ENCODE data around the gene ROPN1.
A peak's percentile ranks its signal among the peaks of the same experiment; 100 is the strongest.

Gene ROPN1

GRCh38 chr3:123947482-123947881, 44.4 kb downstream of the ROPN1 start:
- no peak for DNase-seq (ENCODE audit: low read depth)

- DNase-seq (ENCODE audit: low read depth), result no peak
These were observed 50.4 kb downstream of the ROPN1 start for GRCh38 chr3:123941542-123941941.

- peak; percentile 20 for DNase-seq (ENCODE audit: low read depth)
These were observed 50.8 kb downstream of the ROPN1 start for GRCh38 chr3:123941121-123941520.

- DNase-seq (ENCODE audit: low read depth), result no peak
These were observed 52.2 kb downstream of the ROPN1 start for GRCh38 chr3:123939706-123940105.

- no peak for DNase-seq (ENCODE audit: low read depth)
These were observed 55.5 kb downstream of the ROPN1 start for GRCh38 chr3:123936400-123936799.

GRCh38 chr3:123935830-123936229, 56.1 kb downstream of the ROPN1 start:
- DNase-seq (ENCODE audit: low read depth), result no peak

GRCh38 chr3:123934250-123934649, 57.7 kb downstream of the ROPN1 start:
- no peak for DNase-seq (ENCODE audit: low read depth)

- no peak for DNase-seq (ENCODE audit: low read depth)
These were observed 61.5 kb downstream of the ROPN1 start for GRCh38 chr3:123930445-123930844.

- no peak for DNase-seq (ENCODE audit: low read depth)
These were observed 62.6 kb downstream of the ROPN1 start for GRCh38 chr3:123929325-123929724.

GRCh38 chr3:123926396-123926795, 65.5 kb downstream of the ROPN1 start:
- DNase-seq (ENCODE audit: low read depth), result no peak

- DNase-seq (ENCODE audit: low read depth), result no peak
These were observed 71.1 kb downstream of the ROPN1 start for GRCh38 chr3:123920868-123921267.

GRCh38 chr3:123920383-123920782, 71.5 kb downstream of the ROPN1 start:
- DNase-seq (ENCODE audit: low read depth), result no peak

- no peak for DNase-seq (ENCODE audit: low read depth)
These were observed 72.6 kb downstream of the ROPN1 start for GRCh38 chr3:123919353-123919752.

Measured in ELR (cell line).